Measurements from ENCODE around the gene DCST2. TPM values are rescaled to one million over a fixed set of nuclear protein-coding genes. Genes with fewer than 3 reads are reported as not detected.
A peak's percentile ranks its signal among the peaks of the same experiment; 100 is the strongest.

The DCST2 gene
- total and polyA plus RNA-seq, 2 donors from 2014 or later = 0.43 to 1.4 TPM

DNA sequence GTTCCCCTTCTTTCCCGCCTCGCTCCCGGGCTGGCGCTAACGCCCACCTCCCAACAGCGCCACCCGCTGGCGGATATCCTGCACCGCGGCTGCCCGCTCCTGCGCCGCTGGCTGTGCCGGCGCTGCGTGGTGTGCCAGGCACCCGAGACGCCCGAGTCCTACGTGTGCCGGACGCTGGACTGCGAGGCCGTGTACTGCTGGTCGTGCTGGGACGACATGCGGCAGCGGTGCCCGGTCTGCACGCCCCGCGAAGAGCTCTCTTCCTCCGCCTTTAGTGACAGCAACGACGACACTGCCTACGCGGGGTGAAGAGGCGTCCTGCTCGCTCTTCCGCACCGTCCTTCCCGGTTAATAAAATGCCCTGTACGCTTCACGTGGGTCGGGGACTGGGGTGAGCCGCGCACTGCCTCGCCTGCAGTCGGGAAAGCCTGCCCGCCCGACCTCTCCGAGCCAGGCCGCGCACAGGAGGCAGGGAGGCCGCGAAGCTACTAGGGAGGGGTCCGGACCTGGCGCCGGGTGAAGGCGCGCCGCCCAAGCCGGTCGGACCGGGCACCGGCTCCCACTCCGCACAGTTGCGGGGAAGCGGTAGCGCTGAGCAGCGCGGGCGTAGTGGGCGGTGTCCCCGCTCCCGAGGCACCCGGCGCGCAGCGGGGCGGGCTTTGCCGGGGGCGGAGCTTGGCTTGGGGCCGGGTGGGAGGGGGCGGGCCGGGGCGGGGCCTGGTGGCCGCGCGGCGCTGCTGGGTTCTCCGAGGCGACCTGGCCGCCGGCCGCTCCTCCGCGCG, 17.2 kb upstream of the DCST2 start, which contains the start of gene ADAM15:
Gene ADAM15 (plus strand): TSS at position 757 of the 782 bp plus-strand sequence. CDS start 71 bp downstream, outside the sequence.
- Histone ChIP-seq H3K27me3 (ENCODE audit: control insufficient read depth, insufficient read depth, low read length) (no peaks in the 10 kb centered on the region), H3K27ac (ENCODE audit: low read depth in 2 of 2, low read length in 2 of 2) (peak within 1 kb of the TSS; percentile 78 to 82), H3K4me3 (ENCODE audit: low read length in 3 of 3) (peak within 1 kb of the TSS; percentile 53 to 74 (median 73)), H3K36me3 (ENCODE audit: control insufficient read depth in 2 of 3, insufficient read depth in 3 of 3, low read length in 3 of 3) (no peaks in the 10 kb centered on the region), H3K9me3 (ENCODE audit: control insufficient read depth in 2 of 3, insufficient read depth in 1 of 3, low read length in 3 of 3) (no peaks in the 10 kb centered on the region), H3K9ac (ENCODE audit: low read length in 3 of 3) (peak within 1 kb of the TSS; percentile 36 to 80 (median 64)), H3K4me1 (ENCODE audit: control insufficient read depth in 2 of 3, insufficient read depth in 2 of 3, low read depth in 1 of 3, low read length in 3 of 3) (peaks cover 0 to 16% (median 8%) of the 10 kb centered on the region in 3 donors)
- FAIRE-seq (no peak), DNase-seq (peak; percentile 85 to 90 (median 89))
- TF ChIP-seq, protein P1, sequence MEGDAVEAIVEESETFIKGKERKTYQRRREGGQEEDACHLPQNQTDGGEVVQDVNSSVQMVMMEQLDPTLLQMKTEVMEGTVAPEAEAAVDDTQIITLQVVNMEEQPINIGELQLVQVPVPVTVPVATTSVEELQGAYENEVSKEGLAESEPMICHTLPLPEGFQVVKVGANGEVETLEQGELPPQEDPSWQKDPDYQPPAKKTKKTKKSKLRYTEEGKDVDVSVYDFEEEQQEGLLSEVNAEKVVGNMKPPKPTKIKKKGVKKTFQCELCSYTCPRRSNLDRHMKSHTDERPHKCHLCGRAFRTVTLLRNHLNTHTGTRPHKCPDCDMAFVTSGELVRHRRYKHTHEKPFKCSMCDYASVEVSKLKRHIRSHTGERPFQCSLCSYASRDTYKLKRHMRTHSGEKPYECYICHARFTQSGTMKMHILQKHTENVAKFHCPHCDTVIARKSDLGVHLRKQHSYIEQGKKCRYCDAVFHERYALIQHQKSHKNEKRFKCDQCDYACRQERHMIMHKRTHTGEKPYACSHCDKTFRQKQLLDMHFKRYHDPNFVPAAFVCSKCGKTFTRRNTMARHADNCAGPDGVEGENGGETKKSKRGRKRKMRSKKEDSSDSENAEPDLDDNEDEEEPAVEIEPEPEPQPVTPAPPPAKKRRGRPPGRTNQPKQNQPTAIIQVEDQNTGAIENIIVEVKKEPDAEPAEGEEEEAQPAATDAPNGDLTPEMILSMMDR (IDR thresholded peaks at IDR 0.05; ENCODE audit: borderline replicate concordance, extremely low read depth, insufficient read depth) = peak; percentile 85
- intact Hi-C loops (cut with DNase I) = no loop called here

DNA sequence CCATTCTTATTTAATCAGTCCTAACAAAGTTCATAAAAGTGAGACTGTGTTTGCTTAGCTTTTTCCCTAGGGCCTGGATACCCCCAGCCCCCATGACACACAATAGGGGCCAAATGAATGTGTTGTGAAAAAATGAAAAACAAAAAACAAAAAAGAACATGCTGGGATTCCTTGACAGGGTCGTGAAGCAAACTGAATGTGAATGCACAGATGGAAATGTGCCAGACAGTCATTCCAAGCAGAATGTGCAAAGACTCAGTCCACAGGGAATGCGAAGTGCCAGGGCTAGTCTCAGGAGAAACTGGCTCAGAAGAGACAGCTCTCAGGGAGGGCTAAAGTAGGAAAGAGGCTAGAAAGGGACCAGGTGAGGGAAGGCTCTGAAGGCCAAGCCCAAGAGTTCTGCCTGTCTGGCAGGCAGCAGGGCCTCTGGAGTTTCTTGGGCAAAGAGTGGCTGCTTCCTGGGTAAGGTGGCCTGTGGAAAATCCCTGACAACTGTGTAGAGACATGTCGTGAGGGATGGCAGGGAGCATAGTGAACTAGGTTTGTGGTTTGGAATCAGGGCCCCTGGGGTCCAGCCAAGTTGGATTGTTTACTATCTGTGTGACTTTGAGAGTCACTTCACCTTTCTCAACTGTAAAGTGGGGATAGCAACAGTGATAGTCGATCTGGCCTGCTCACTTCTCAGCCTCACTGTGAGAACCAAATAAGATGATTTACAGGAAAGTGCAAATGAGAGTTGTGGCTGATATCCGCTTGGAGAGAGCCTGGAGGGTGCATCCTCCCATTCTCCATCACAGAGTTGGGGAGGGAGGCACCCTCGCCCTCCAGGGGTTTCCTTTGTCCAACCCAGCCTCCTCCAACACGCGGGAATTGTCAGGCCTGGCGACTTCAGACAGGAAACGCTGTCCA, 16.3 kb upstream of the DCST2 start:
- H3K4me3 ChIP-seq (ENCODE audit: low read length in 3 of 3) = peak overlapping the region in 2 of 3 donors; percentile 73 to 74
- peak overlapping the region in 2 of 3 donors; percentile 15 to 31 for H3K9ac ChIP-seq (ENCODE audit: low read length in 3 of 3)
- DNase-seq = peak in 2 of 5 donors; percentile 11 to 35
- TF ChIP-seq, protein P1 (IDR thresholded peaks at IDR 0.05; ENCODE audit: borderline replicate concordance, extremely low read depth, insufficient read depth) = no peak
- FAIRE-seq = no peak
- peaks cover 0 to 16% (median 13%) of the 10 kb centered on the region in 3 donors for H3K4me1 ChIP-seq (ENCODE audit: control insufficient read depth in 2 of 3, insufficient read depth in 2 of 3, low read depth in 1 of 3, low read length in 3 of 3)
- H3K36me3 ChIP-seq (ENCODE audit: control insufficient read depth in 2 of 3, insufficient read depth in 3 of 3, low read length in 3 of 3) = no peaks in the 10 kb centered on the region
- intact Hi-C loops (cut with DNase I) = no loop called here
- no peaks in the 10 kb centered on the region for H3K9me3 ChIP-seq (ENCODE audit: control insufficient read depth in 2 of 3, insufficient read depth in 1 of 3, low read length in 3 of 3)
- peak overlapping the region; percentile 78 to 82 for H3K27ac ChIP-seq (ENCODE audit: low read depth in 2 of 2, low read length in 2 of 2)
- H3K27me3 ChIP-seq (ENCODE audit: control insufficient read depth, insufficient read depth, low read length) = no peaks in the 10 kb centered on the region

DNA sequence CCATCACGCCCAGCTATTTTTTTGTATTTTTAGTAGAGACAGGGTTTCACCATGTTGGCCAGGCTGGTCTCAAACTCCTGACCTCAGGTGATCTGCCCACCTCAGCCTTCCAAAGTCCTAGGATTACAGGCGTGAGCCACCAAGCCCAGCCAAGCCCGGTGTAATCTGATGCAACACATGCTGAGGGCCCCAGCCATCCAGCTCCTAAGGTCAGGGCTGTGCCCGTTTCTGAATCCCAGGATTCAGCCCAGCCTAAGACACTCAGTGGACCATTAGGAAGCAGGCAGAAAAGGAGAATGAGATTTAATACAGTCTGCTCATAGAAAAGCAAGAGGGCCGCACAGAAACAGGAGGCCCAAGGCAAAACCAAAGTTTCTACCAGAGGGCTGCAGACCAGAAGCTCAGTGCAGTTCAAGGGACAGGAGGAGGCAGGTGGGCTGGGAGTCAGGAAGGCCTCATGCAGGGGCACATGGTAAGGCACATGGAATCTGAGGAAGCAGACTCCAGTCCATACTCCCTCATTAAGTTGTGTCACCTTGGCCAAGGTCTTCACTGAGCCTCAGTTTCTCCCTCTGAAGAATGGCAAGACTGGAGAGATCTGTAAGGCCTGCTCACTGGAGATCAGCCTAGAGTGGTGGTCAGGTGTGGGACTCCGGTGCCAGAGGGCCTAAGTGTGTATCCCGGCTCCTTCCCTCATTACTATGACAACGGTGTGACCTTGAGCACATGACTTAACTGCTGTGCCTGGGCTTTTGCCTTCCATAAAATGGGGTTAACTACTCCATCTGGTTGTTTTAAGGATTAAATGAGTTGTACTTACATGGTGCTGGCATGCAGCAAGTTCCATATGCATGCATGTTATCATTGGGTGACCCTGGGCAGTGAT, 15.1 kb upstream of the DCST2 start:
- H3K36me3 ChIP-seq (ENCODE audit: control insufficient read depth in 2 of 3, insufficient read depth in 3 of 3, low read length in 3 of 3) = no peaks in the 10 kb centered on the region
- H3K9ac ChIP-seq (ENCODE audit: low read length in 3 of 3) = no peak overlapping the region
- no peaks in the 10 kb centered on the region for H3K27me3 ChIP-seq (ENCODE audit: control insufficient read depth, insufficient read depth, low read length)
- TF ChIP-seq, protein P1 (IDR thresholded peaks at IDR 0.05; ENCODE audit: borderline replicate concordance, extremely low read depth, insufficient read depth) = no peak
- FAIRE-seq (no peak), DNase-seq (peak in 1 of 5 donors; percentile 25)
- H3K9me3 ChIP-seq (ENCODE audit: control insufficient read depth in 2 of 3, insufficient read depth in 1 of 3, low read length in 3 of 3) = no peaks in the 10 kb centered on the region
- H3K4me1 ChIP-seq (ENCODE audit: control insufficient read depth in 2 of 3, insufficient read depth in 2 of 3, low read depth in 1 of 3, low read length in 3 of 3) = peaks cover 0 to 16% (median 13%) of the 10 kb centered on the region in 3 donors
- intact Hi-C loops (cut with DNase I) = no loop called here
- H3K27ac ChIP-seq (ENCODE audit: low read depth in 2 of 2, low read length in 2 of 2) = no peak overlapping the region
- no peak overlapping the region for H3K4me3 ChIP-seq (ENCODE audit: low read length in 3 of 3)
